Measurements from ENCODE around the gene FIGNL1. TPM values are rescaled to one million over a fixed set of nuclear protein-coding genes. Genes with fewer than 3 reads are reported as not detected.

FIGNL1 gene
- total and polyA plus RNA-seq, 12 donors, result 1.7 to 6.6 (median 4.8) TPM

DNA sequence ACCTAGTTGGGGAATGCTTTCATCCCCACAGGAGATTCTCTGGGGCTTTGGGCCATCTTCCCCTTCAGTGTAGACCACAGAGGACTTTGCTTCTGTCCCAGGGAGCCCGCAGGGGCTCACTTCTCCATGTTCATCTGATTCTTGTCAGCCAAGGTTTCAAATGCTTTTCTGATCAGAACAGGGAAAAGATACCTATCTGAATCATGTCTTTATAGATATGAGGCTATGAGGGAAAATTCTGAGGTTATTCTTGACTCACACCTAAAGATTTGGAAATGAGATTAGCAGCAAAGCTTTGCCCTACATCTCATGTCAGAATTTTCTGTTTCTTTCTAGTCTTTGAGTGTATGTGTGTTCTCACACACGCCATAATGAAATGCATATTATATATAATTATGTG, 53.3 kb downstream of the FIGNL1 start:
- ATAC-seq (no peak), DNase-seq (no peak)
- Histone ChIP-seq H3K27ac (no peak overlapping the region), H3K36me3 (peaks cover 0 to 71% (median 0%) of the 10 kb centered on the region in 9 donors), H3K4me1 (peaks cover 0 to 43% (median 0%) of the 10 kb centered on the region in 9 donors), H3K4me3 (no peak overlapping the region), H3K9me3 (no peaks in the 10 kb centered on the region), H3K27me3 (peaks cover 0 to 75% (median 39%) of the 10 kb centered on the region in 7 donors)
- no peak for TF ChIP-seq CTCF (IDR thresholded peaks at IDR 0.05)
- intact Hi-C loops (cut with DNase I), result no loop called here
- 79 to 85% methylated on average over 2 of the region's 2 CpGs for WGBS, 2 donors

DNA sequence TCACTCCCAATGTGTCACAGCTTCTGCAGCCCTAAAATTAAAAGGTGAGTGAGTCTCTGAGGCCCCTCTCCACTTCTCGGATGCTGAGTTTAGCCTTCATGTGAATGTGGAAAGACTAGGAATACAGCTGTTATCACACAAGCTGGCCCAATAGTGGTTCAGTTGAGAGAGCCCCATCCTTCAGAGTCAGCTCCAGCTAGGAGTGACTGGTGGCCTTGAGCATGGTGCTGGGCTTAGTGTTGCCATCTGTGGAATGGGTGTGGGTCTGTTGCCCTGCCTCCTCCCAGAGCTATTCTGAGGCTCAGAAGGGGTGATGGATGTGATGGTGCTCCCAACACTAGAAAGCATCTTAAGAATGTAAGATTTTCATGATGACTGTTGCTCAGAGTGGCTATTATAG, 55.8 kb downstream of the FIGNL1 start:
- DNase-seq (no peak), ATAC-seq (no peak)
- no peak for TF ChIP-seq CTCF (IDR thresholded peaks at IDR 0.05)
- no peaks in the 10 kb centered on the region for H3K9me3 ChIP-seq
- 88 to 93% methylated on average over 1 of the region's 1 CpG for WGBS, 2 donors
- intact Hi-C loops (cut with DNase I), result no loop called here
- peaks cover 0 to 43% (median 0%) of the 10 kb centered on the region in 9 donors for H3K4me1 ChIP-seq
- H3K36me3 ChIP-seq, result peaks cover 0 to 70% (median 0%) of the 10 kb centered on the region in 9 donors
- peaks cover 0 to 62% (median 26%) of the 10 kb centered on the region in 7 donors for H3K27me3 ChIP-seq
- H3K27ac ChIP-seq, result no peak overlapping the region
- H3K4me3 ChIP-seq, result no peak overlapping the region

Other genes with a start within 250 kb of the FIGNL1 start
- 10 to 100 TPM in 1 of 10 donors, 1 to 10 TPM in 7, under 1 TPM in 2; 0.88 to 20.2 (median 1.9) TPM for gene IKZF1, start 145.6 kb downstream of the FIGNL1 start, total RNA-seq
- under 1 TPM; 0.46 to 0.51 TPM for gene IKZF1, start 145.6 kb downstream of the FIGNL1 start, polyA plus RNA-seq
- gene DDC, start 115.1 kb upstream of the FIGNL1 start, total RNA-seq, result not detected
- not detected for gene DDC, start 115.1 kb upstream of the FIGNL1 start, polyA plus RNA-seq